ENCODE measurements around the gene ZNF574.

GRCh38 chr19:42048992-42049391 is 27.0 kb upstream of the ZNF574 start:
- no peak for TF ChIP-seq CTCF (IDR thresholded peaks at IDR 0.05)
- no peak for TF ChIP-seq POLR2A (IDR thresholded peaks at IDR 0.05)

All from esophagus squamous epithelium (tissue), 4 donors.